Measurements from ENCODE around the gene NIPAL4.
"Not testable (repeated sequence)": the region's sequence is repeated elsewhere in the genome, so short reads cannot be mapped to it uniquely, and the experiment has no call there.

- TF ChIP-seq CTCF (IDR thresholded peaks at IDR 0.05; ENCODE audit: insufficient read depth, low read depth, low read length); EZH2 (IDR thresholded peaks at IDR 0.05; ENCODE audit: insufficient read depth, low read length): not testable (repeated sequence)
Observed at GRCh38 chr5:157419521-157419920, 40.5 kb upstream of the NIPAL4 start.

Data from astrocyte (in vitro differentiated cells and primary cell).